ENCODE data around the gene ERC2. TPM values are rescaled to one million over a fixed set of nuclear protein-coding genes. Genes with fewer than 3 reads are reported as not detected.

ERC2 gene
- total and polyA plus RNA-seq, 5 donors from 2014 or later, result not detected

GRCh38 chr3:55468251-55468650, 1000.0 kb downstream of the ERC2 start:
- Mint-ChIP-seq H3K4me1 (no peaks in the 10 kb centered on the region), H3K36me3 (no peaks in the 10 kb centered on the region), H3K9me3 (peaks cover 0 to 4% (median 0%) of the 10 kb centered on the region in 7 donors), H3K4me3 (no peak overlapping the region), H3K27ac (no peak overlapping the region), H3K27me3 (peaks cover 4% of the 10 kb centered on the region)
- ATAC-seq (ENCODE audit: low read depth in 2 of 2) (no peak), DNase-seq (no peak)
- H3K27ac ChIP-seq (ENCODE audit: insufficient read depth, low read length, poor library complexity, severe bottlenecking), result no peak overlapping the region
- H3K4me1 ChIP-seq (ENCODE audit: control insufficient read depth, insufficient read depth, low read length, poor library complexity, severe bottlenecking), result no peaks in the 10 kb centered on the region
- H3K27me3 ChIP-seq (ENCODE audit: control insufficient read depth, insufficient read depth, low read length), result no peaks in the 10 kb centered on the region
- no peak overlapping the region for H3K4me3 ChIP-seq (ENCODE audit: low read depth, low read length)
- no peaks in the 10 kb centered on the region for H3K9me3 ChIP-seq (ENCODE audit: control insufficient read depth in 2 of 2, low read length in 2 of 2)
- H3K36me3 ChIP-seq (ENCODE audit: control insufficient read depth, insufficient read depth, low read length), result no peaks in the 10 kb centered on the region

GRCh38 chr3:55467099-55467498, 1001.2 kb downstream of the ERC2 start:
- Histone ChIP-seq H3K27ac (ENCODE audit: insufficient read depth, low read length, poor library complexity, severe bottlenecking) (no peak overlapping the region), H3K36me3 (ENCODE audit: control insufficient read depth, insufficient read depth, low read length) (no peaks in the 10 kb centered on the region), H3K9me3 (ENCODE audit: control insufficient read depth in 2 of 2, low read length in 2 of 2) (no peaks in the 10 kb centered on the region), H3K4me1 (ENCODE audit: control insufficient read depth, insufficient read depth, low read length, poor library complexity, severe bottlenecking) (no peaks in the 10 kb centered on the region), H3K4me3 (ENCODE audit: low read depth, low read length) (no peak overlapping the region), H3K27me3 (ENCODE audit: control insufficient read depth, insufficient read depth, low read length) (no peaks in the 10 kb centered on the region)
- Mint-ChIP-seq H3K27ac (no peak overlapping the region), H3K4me3 (no peak overlapping the region), H3K9me3 (peaks cover 0 to 4% (median 0%) of the 10 kb centered on the region in 7 donors), H3K4me1 (no peaks in the 10 kb centered on the region), H3K36me3 (no peaks in the 10 kb centered on the region), H3K27me3 (no peaks in the 10 kb centered on the region)
- DNase-seq (no peak), ATAC-seq (ENCODE audit: low read depth in 2 of 2) (no peak)

DNA sequence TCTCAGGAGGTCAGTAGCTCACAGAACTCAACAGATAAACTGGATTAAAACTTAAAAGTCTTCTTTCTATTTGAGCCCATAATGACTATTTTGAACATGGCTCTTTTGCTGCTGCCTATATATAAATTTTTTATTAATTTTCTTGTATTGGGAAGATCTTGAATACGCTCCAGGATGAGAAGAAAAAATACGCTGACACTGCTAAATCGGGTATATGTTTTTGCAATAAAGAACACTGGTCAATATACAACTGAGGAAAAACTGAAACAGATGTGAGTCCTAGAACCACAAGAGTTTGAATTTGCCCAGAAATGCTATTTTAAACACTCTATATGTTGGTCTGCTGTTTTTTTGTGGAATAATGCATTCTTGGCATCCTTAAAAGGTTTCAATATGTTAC, 1001.7 kb downstream of the ERC2 start:
- Histone ChIP-seq H3K9me3 (ENCODE audit: control insufficient read depth in 2 of 2, low read length in 2 of 2) (no peaks in the 10 kb centered on the region), H3K36me3 (ENCODE audit: control insufficient read depth, insufficient read depth, low read length) (no peaks in the 10 kb centered on the region), H3K27me3 (ENCODE audit: control insufficient read depth, insufficient read depth, low read length) (no peaks in the 10 kb centered on the region), H3K4me3 (ENCODE audit: low read depth, low read length) (no peak overlapping the region), H3K27ac (ENCODE audit: insufficient read depth, low read length, poor library complexity, severe bottlenecking) (no peak overlapping the region), H3K4me1 (ENCODE audit: control insufficient read depth, insufficient read depth, low read length, poor library complexity, severe bottlenecking) (no peaks in the 10 kb centered on the region)
- Mint-ChIP-seq H3K27me3 (no peaks in the 10 kb centered on the region), H3K9me3 (peaks cover 0 to 4% (median 0%) of the 10 kb centered on the region in 7 donors), H3K4me3 (no peak overlapping the region), H3K36me3 (no peaks in the 10 kb centered on the region), H3K4me1 (no peaks in the 10 kb centered on the region), H3K27ac (no peak overlapping the region)
- ATAC-seq (ENCODE audit: low read depth in 2 of 2) (no peak), DNase-seq (no peak)

- H3K4me1 Mint-ChIP-seq, result no peaks in the 10 kb centered on the region
- H3K27ac Mint-ChIP-seq, result no peak overlapping the region
- ATAC-seq (ENCODE audit: low read depth in 2 of 2), result no peak
These were observed 1006.4 kb downstream of the ERC2 start for GRCh38 chr3:55461896-55462295.

DNA sequence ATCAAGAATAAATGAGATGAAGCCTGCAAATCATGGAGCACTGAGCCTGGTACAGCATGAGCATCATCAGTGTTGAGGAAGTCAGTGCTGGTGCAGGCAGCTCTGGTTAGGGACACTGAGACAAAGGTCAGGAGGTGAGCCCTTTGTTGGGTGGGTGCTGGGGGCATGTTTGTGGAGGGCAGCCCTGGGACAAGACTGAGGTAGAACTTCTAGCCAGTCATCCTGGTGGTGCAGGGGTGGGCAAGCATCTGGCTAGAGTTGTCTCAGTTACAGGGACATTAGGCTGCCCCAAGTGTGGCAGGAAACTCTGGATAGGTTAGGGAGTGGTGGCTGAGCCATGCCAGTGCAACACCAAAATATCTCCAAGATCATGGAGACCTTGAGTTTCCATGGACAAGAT, 1008.4 kb downstream of the ERC2 start:
- Histone ChIP-seq H3K4me1 (ENCODE audit: control insufficient read depth, insufficient read depth, low read length, poor library complexity, severe bottlenecking) (no peaks in the 10 kb centered on the region), H3K4me3 (ENCODE audit: low read depth, low read length) (no peak overlapping the region), H3K27me3 (ENCODE audit: control insufficient read depth, insufficient read depth, low read length) (no peaks in the 10 kb centered on the region), H3K36me3 (ENCODE audit: control insufficient read depth, insufficient read depth, low read length) (no peaks in the 10 kb centered on the region), H3K9me3 (ENCODE audit: control insufficient read depth in 2 of 2, low read length in 2 of 2) (no peaks in the 10 kb centered on the region), H3K27ac (ENCODE audit: insufficient read depth, low read length, poor library complexity, severe bottlenecking) (no peak overlapping the region)
- Mint-ChIP-seq H3K36me3 (no peaks in the 10 kb centered on the region), H3K27me3 (peaks cover 5% of the 10 kb centered on the region), H3K27ac (no peak overlapping the region), H3K9me3 (peaks cover 0 to 6% (median 0%) of the 10 kb centered on the region in 7 donors), H3K4me3 (no peak overlapping the region), H3K4me1 (no peaks in the 10 kb centered on the region)
- ATAC-seq (ENCODE audit: low read depth in 2 of 2) (no peak), DNase-seq (no peak)

More at GRCh38 chr3:55461896-55462295, 1006.4 kb downstream of the ERC2 start:
- no peaks in the 10 kb centered on the region for H3K36me3 ChIP-seq (ENCODE audit: control insufficient read depth, insufficient read depth, low read length)
- Mint-ChIP-seq H3K36me3 (no peaks in the 10 kb centered on the region), H3K27me3 (peaks cover 5% of the 10 kb centered on the region), H3K9me3 (peaks cover 0 to 6% (median 0%) of the 10 kb centered on the region in 7 donors), H3K4me3 (no peak overlapping the region)
- H3K27ac ChIP-seq (ENCODE audit: insufficient read depth, low read length, poor library complexity, severe bottlenecking), result no peak overlapping the region
- H3K9me3 ChIP-seq (ENCODE audit: control insufficient read depth in 2 of 2, low read length in 2 of 2), result no peaks in the 10 kb centered on the region
- no peak overlapping the region for H3K4me3 ChIP-seq (ENCODE audit: low read depth, low read length)
- no peaks in the 10 kb centered on the region for H3K4me1 ChIP-seq (ENCODE audit: control insufficient read depth, insufficient read depth, low read length, poor library complexity, severe bottlenecking)
- no peak for DNase-seq
- H3K27me3 ChIP-seq (ENCODE audit: control insufficient read depth, insufficient read depth, low read length), result no peaks in the 10 kb centered on the region

Other genes with a start within 250 kb of the ERC2 start
- gene CCDC66, start 88.7 kb upstream of the ERC2 start, total RNA-seq, result 74.5 TPM
- 10 to 100 TPM; 21.0 to 29.1 (median 23.9) TPM for gene CCDC66, start 88.7 kb upstream of the ERC2 start, polyA plus RNA-seq
- 77.4 TPM for gene TASOR, start 214.8 kb upstream of the ERC2 start, total RNA-seq
- gene TASOR, start 214.8 kb upstream of the ERC2 start, polyA plus RNA-seq, result 10 to 100 TPM; 29.3 to 38.4 (median 32.5) TPM

All from CD4-positive, CD25-positive, alpha-beta regulatory T cell (primary cell).